Measurements from ENCODE around the gene PCSK1. TPM values are rescaled to one million over a fixed set of nuclear protein-coding genes. Genes with fewer than 3 reads are reported as not detected.
"Not testable (repeated sequence)": the region's sequence is repeated elsewhere in the genome, so short reads cannot be mapped to it uniquely, and the experiment has no call there.

The PCSK1 gene
- total RNA-seq, 1 donor, result 0.45 TPM

GRCh38 chr5:96396878-96397277, 36.2 kb downstream of the PCSK1 start:
- H3K4me3 ChIP-seq (ENCODE audit: low read depth, low read length), result no peak overlapping the region
- no peak for TF ChIP-seq CTCF (IDR thresholded peaks at IDR 0.05; ENCODE audit: insufficient read depth, low read length)

DNA sequence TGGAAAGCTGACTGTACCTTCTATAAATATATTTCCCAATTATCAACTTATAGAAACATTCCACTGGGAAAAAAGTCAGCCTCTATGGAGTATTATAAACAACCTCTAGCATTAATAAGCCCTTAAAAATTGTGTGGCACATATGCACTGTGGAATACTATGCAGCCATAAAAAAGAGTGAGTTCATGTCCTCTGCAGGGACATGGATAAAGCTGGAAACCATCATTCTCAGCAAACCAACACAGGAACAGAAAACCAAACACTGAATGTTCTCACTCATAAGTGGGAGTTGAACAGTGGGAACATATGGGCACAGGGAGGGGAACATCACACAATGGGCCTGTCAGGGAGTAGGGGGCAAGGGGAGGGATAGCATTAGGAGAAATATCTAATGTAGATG, 37.8 kb downstream of the PCSK1 start:
- not testable (repeated sequence) for H3K4me3 ChIP-seq (ENCODE audit: low read depth, low read length); DNase-seq (ENCODE audit: low read depth)

More at GRCh38 chr5:96396878-96397277, 36.2 kb downstream of the PCSK1 start:
- DNase-seq (ENCODE audit: low read depth), result no peak

GRCh38 chr5:96391921-96392320, 41.1 kb downstream of the PCSK1 start:
- DNase-seq (ENCODE audit: low read depth), result no peak
- no peak for TF ChIP-seq CTCF (IDR thresholded peaks at IDR 0.05; ENCODE audit: insufficient read depth, low read length)
- no peak overlapping the region for H3K4me3 ChIP-seq (ENCODE audit: low read depth, low read length)

GRCh38 chr5:96388176-96388575, 44.9 kb downstream of the PCSK1 start:
- peak; percentile 13 for DNase-seq (ENCODE audit: low read depth)
- no peak overlapping the region for H3K4me3 ChIP-seq (ENCODE audit: low read depth, low read length)
- TF ChIP-seq CTCF (IDR thresholded peaks at IDR 0.05; ENCODE audit: insufficient read depth, low read length), result no peak

DNA sequence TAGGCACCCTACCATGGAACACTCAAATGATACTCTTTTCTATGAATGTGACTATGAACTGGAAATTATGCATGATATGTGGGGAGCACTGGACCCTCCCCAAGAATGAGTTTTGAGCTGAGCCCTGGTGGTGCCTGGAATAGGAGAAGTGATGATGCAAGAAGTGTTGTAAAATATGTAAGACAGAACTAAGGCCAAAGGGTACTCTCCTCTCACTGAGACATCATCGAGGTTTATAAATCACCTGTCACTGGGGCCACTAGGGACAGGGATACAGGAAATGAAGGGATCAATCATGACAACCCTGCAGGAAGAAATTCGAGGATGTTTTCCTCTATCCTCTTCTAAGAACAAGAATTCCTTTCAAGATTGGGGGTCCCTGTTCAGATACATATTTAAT, 45.4 kb downstream of the PCSK1 start:
- no peak overlapping the region for H3K4me3 ChIP-seq (ENCODE audit: low read depth, low read length)
- peak; percentile 8 for DNase-seq (ENCODE audit: low read depth)
- no peak for TF ChIP-seq CTCF (IDR thresholded peaks at IDR 0.05; ENCODE audit: insufficient read depth, low read length)

DNA sequence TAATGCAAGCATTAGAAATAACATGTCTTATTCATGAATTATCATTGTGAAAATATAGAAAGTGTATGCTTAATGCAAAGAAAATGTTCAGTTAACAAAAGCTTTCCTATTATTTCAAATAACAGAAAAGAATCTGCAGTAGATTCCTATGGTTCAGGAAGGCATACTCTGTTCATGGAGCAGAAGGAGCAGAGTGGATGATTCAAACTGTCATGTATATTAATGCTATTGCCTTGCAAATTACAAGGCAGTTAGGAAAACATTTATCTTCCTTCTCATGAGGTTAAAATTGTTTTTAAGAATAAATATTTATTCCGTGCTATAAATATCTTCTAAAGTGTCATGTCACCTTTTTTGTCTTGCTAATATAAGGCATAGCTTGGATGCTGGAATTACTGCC, 47.5 kb downstream of the PCSK1 start:
- no peak for TF ChIP-seq CTCF (IDR thresholded peaks at IDR 0.05; ENCODE audit: insufficient read depth, low read length)
- H3K4me3 ChIP-seq (ENCODE audit: low read depth, low read length), result no peak overlapping the region
- DNase-seq (ENCODE audit: low read depth), result no peak

DNA sequence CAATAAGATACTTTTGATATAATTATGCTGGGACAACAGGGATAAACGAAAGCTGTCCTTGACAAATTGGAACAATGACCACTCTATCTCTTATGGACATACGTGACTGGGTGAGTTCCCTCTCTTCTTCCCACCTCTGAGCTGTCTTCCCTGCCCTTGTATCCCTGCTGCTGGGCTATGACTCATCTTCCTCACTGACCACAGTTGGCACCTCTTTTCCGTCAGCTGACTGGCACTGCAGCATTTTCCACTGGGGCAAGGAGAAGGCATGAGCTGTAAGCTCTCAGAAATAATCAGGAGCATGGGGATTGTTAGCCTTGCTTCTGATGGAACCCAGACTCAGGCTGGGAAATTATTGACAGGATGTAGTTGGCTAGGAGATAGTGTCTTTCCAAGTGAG, 48.7 kb downstream of the PCSK1 start:
- no peak for TF ChIP-seq CTCF (IDR thresholded peaks at IDR 0.05; ENCODE audit: insufficient read depth, low read length)
- H3K4me3 ChIP-seq (ENCODE audit: low read depth, low read length), result no peak overlapping the region
- DNase-seq (ENCODE audit: low read depth), result peak; percentile 64
